ENCODE data around the gene CCL22.

The CCL22 gene

GRCh38 chr16:57345666-57346204 is 12.8 kb upstream of the CCL22 start:
- DNase-seq (ENCODE audit: low read depth in 1 of 2, low spot score in 1 of 2): no peak

GRCh38 chr16:57347858-57348257 is 10.7 kb upstream of the CCL22 start:
- no peak for DNase-seq (ENCODE audit: low read depth in 1 of 2, low spot score in 1 of 2)

- no peak for DNase-seq (ENCODE audit: low read depth in 1 of 2, low spot score in 1 of 2)
Measured at GRCh38 chr16:57348327-57348726, 10.3 kb upstream of the CCL22 start.

GRCh38 chr16:57349212-57350031 is 9.2 kb upstream of the CCL22 start:
- DNase-seq (ENCODE audit: low read depth in 1 of 2, low spot score in 1 of 2): no peak

- DNase-seq (ENCODE audit: low read depth in 1 of 2, low spot score in 1 of 2): no peak
Measured at GRCh38 chr16:57352636-57353047, 5.9 kb upstream of the CCL22 start.

GRCh38 chr16:57354311-57354710 is 4.3 kb upstream of the CCL22 start:
- no peak for DNase-seq (ENCODE audit: low read depth in 1 of 2, low spot score in 1 of 2)

- no peak for DNase-seq (ENCODE audit: low read depth in 1 of 2, low spot score in 1 of 2)
Measured at GRCh38 chr16:57355898-57356414, 2.6 kb upstream of the CCL22 start.

- DNase-seq (ENCODE audit: low read depth in 1 of 2, low spot score in 1 of 2): no peak
Measured at GRCh38 chr16:57356547-57356946, 2.0 kb upstream of the CCL22 start.

- no peak for DNase-seq (ENCODE audit: low read depth in 1 of 2, low spot score in 1 of 2)
Measured at GRCh38 chr16:57357330-57358085, 1.1 kb upstream of the CCL22 start.

- DNase-seq (ENCODE audit: low read depth in 1 of 2, low spot score in 1 of 2): no peak
Measured at GRCh38 chr16:57358086-57358420, 530 bp upstream of the CCL22 start.

- no peak for DNase-seq (ENCODE audit: low read depth in 1 of 2, low spot score in 1 of 2)
Measured at GRCh38 chr16:57360321-57360935, 1.8 kb downstream of the CCL22 start.

GRCh38 chr16:57361404-57361803 is 2.8 kb downstream of the CCL22 start:
- DNase-seq (ENCODE audit: low read depth in 1 of 2, low spot score in 1 of 2): no peak

GRCh38 chr16:57364143-57364542 is 5.6 kb downstream of the CCL22 start:
- no peak for DNase-seq (ENCODE audit: low read depth in 1 of 2, low spot score in 1 of 2)

- DNase-seq (ENCODE audit: low read depth in 1 of 2, low spot score in 1 of 2): no peak
Measured at GRCh38 chr16:57366544-57367040, 8.0 kb downstream of the CCL22 start.

GRCh38 chr16:57367116-57367752 is 8.7 kb downstream of the CCL22 start:
- no peak for DNase-seq (ENCODE audit: low read depth in 1 of 2, low spot score in 1 of 2)

- DNase-seq (ENCODE audit: low read depth in 1 of 2, low spot score in 1 of 2): no peak
Measured at GRCh38 chr16:57371494-57372371, 13.2 kb downstream of the CCL22 start.

GRCh38 chr16:57372372-57373116 is 14.0 kb downstream of the CCL22 start, which contains the start of gene CX3CL1:
CX3CL1 (plus strand) TSS chr16:57372490; CDS start chr16:57372569, 79 bp downstream.
- DNase-seq (ENCODE audit: low read depth in 1 of 2, low spot score in 1 of 2): no peak

- no peak for DNase-seq (ENCODE audit: low read depth in 1 of 2, low spot score in 1 of 2)
Measured at GRCh38 chr16:57373117-57373947, 14.7 kb downstream of the CCL22 start.

Measured in activated T-helper 1 cell treated with anti-CD3 and anti-CD28 coated beads, Interleukin-2, amount 50 U/mL, for 16 hours (primary cell).